CD4-positive, alpha-beta T cell (primary cell): Measurements from ENCODE around the gene BMPR2. TPM values are rescaled to one million over a fixed set of nuclear protein-coding genes. Genes with fewer than 3 reads are reported as not detected.

Experiments
- ATAC-seq: fragments of 200-7000 bp; cut with Tn5 transposase; one replicate; pipeline ENCODE4 v1.10.0; 2022; ENCODE audit warnings: mild to moderate bottlenecking; ENCODE audit not compliant: poor library complexity
- CTCF ChIA-PET: fragments of 350-600 bp; sonication (Branson Sonifier 250); formaldehyde crosslinking; loops from one replicate; lab custom pipeline; 2021; ENCODE audit warnings: antibody characterized with exemption, inconsistent platforms; lab: Charles Lee
- POLR2A ChIA-PET: fragments of 350-600 bp; sonication (Branson Sonifier 250); formaldehyde crosslinking; loops from one replicate; lab custom pipeline; 2021; ENCODE audit warnings: antibody characterized with exemption, inconsistent platforms; lab: Charles Lee
- DNase-seq, 14 experiments: peaks; one replicate each; pipeline ENCODE4 v3.0.0-alpha.2; 2013 to 2020; ENCODE audit warnings: mixed read lengths in 2 of 14
- H3K27ac ChIP-seq, 2 donors: one replicate each; pipeline versions ENCODE4 v1.5.1 to v1.7.0; 2013; ENCODE audit warnings: low read length in 2 of 2, low read depth in 1 of 2, mild to moderate bottlenecking in 1 of 2
- H3K27me3 ChIP-seq, 2 experiments: 1 replicate in 1 of 2; 2 replicates in 1 of 2; pipeline versions ENCODE4 v1.6.1 to v1.7.0; 2013; ENCODE audit warnings: low read length in 2 of 2, control low read depth in 1 of 2, mild to moderate bottlenecking in 1 of 2, moderate library complexity in 1 of 2; ENCODE audit not compliant: insufficient read depth in 2 of 2, control insufficient read depth in 1 of 2
- H3K36me3 ChIP-seq: one replicate; pipeline ENCODE4 v1.6.1; 2013; ENCODE audit warnings: low read length, control low read depth; ENCODE audit not compliant: insufficient read depth
- H3K4me1 ChIP-seq: one replicate; pipeline ENCODE4 v1.6.1; 2013; ENCODE audit warnings: low read length, control low read depth; ENCODE audit not compliant: insufficient read depth
- H3K4me3 ChIP-seq: one replicate; pipeline ENCODE4 v1.5.1; 2013; ENCODE audit warnings: mild to moderate bottlenecking, low read length, moderate library complexity
- H3K9me3 ChIP-seq, 2 experiments: 1 replicate in 1 of 2; 2 replicates in 1 of 2; pipeline versions ENCODE4 v1.6.1 to v1.7.0; 2013; ENCODE audit warnings: low read length in 2 of 2, mild to moderate bottlenecking in 2 of 2, control low read depth in 1 of 2, moderate library complexity in 1 of 2; ENCODE audit not compliant: control insufficient read depth in 1 of 2, insufficient read depth in 1 of 2
- H3K27ac Mint-ChIP-seq: one replicate; pipeline ENCODE4 v1.8.0; 2020; ENCODE audit warnings: mixed read lengths
- H3K27me3 Mint-ChIP-seq: one replicate; pipeline ENCODE4 v1.8.0; 2021; ENCODE audit warnings: mixed read lengths
- H3K36me3 Mint-ChIP-seq: one replicate; pipeline ENCODE4 v1.8.0; 2021; ENCODE audit warnings: low read depth, mixed read lengths
- H3K4me1 Mint-ChIP-seq: one replicate; pipeline ENCODE4 v1.8.0; 2021; ENCODE audit warnings: low read depth, mixed read lengths
- H3K4me3 Mint-ChIP-seq: one replicate; pipeline ENCODE4 v1.8.0; 2020; ENCODE audit warnings: mild to moderate bottlenecking, mixed read lengths
- H3K9me3 Mint-ChIP-seq: one replicate; pipeline ENCODE4 v1.8.0; 2020; ENCODE audit warnings: mixed read lengths
- intact Hi-C, 2 experiments: fragments of 100-400 bp; cut with DNase I in 1 of 2; cut with micrococcal nuclease in 1 of 2; formaldehyde crosslinking; loops; one replicate each; pipeline versions ENCODE4 v1.15.1 to v1.9.0; 2023 to 2025; cut with DNase I, micrococcal nuclease
- total RNA-seq, 174 experiments: library from RNA in 2 of 174; stranded (reverse) in 2 of 174; gene quantifications; one replicate each; pipeline ENCODE4 v1.2.3 and lab custom pipeline; 2021 to 2026
- TF ChIP-seq, protein P1 (sequence below): fragments of 200-600 bp; IDR thresholded peaks from one replicate; pipeline ENCODE4 v1.8.0; 2022; ENCODE audit warnings: antibody characterized with exemption, mild to moderate bottlenecking

BMPR2 gene
- total RNA-seq, 2 experiments from 2014 or later: 12.7 to 12.8 TPM

DNA sequence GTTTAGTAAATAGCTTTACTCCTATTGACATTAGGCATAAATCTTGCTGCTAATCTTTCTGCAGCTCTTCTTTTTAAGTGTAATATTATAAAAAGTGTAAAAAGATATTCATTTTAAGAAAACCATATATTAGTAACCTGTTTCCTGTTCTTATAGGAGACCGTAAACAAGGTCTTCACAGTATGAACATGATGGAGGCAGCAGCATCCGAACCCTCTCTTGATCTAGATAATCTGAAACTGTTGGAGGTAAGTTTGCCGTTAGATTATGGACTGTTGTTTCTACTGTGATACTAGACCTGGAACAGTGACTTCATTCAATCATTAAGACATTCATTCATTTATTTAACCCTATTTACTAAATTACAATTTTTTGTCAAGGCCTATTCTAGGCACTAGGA, 138.6 kb downstream of the BMPR2 start:
- peaks cover 25% of the 10 kb centered on the region for H3K36me3 Mint-ChIP-seq
- ATAC-seq (no peak), DNase-seq (no peak)
- Histone ChIP-seq H3K4me1 (no peaks in the 10 kb centered on the region), H3K27ac (no peak overlapping the region), H3K4me3 (no peak overlapping the region), H3K27me3 (no peaks in the 10 kb centered on the region), H3K9me3 (no peaks in the 10 kb centered on the region), H3K36me3 (peaks cover 15% of the 10 kb centered on the region)
- H3K27ac Mint-ChIP-seq: no peak overlapping the region
- intact Hi-C loops: no loop called here
- H3K4me1 Mint-ChIP-seq: no peaks in the 10 kb centered on the region
- no peak overlapping the region for H3K4me3 Mint-ChIP-seq
- CTCF ChIA-PET: interaction anchor here (0.6 kb wide), 1 partner anchor 55 kb away, joined by 3 read pairs; no protein-coding TSS in a partner anchor
- H3K9me3 Mint-ChIP-seq: no peaks in the 10 kb centered on the region
- TF ChIP-seq, protein P1, sequence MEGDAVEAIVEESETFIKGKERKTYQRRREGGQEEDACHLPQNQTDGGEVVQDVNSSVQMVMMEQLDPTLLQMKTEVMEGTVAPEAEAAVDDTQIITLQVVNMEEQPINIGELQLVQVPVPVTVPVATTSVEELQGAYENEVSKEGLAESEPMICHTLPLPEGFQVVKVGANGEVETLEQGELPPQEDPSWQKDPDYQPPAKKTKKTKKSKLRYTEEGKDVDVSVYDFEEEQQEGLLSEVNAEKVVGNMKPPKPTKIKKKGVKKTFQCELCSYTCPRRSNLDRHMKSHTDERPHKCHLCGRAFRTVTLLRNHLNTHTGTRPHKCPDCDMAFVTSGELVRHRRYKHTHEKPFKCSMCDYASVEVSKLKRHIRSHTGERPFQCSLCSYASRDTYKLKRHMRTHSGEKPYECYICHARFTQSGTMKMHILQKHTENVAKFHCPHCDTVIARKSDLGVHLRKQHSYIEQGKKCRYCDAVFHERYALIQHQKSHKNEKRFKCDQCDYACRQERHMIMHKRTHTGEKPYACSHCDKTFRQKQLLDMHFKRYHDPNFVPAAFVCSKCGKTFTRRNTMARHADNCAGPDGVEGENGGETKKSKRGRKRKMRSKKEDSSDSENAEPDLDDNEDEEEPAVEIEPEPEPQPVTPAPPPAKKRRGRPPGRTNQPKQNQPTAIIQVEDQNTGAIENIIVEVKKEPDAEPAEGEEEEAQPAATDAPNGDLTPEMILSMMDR: no peak
- H3K27me3 Mint-ChIP-seq: no peaks in the 10 kb centered on the region
- POLR2A ChIA-PET: no interaction called here

DNA sequence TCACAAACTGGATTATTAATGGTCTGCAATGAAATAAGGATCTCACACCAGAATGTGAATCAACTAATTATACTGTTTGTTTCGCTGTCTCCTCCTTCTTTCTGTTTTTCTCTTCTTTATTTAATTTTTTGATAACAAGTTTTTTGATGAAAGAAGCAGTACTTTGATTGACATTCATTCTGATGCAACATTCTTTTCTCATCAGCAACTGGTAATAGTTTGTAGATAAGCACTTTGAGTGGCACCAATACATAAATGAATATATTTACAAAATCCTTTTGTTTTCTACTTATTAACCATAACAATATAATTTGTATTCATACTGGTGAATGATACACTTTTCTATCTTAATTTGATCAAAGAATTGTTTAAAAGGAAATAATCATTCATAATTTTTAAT, 143.3 kb downstream of the BMPR2 start:
- Histone ChIP-seq H3K36me3 (peaks cover 27% of the 10 kb centered on the region), H3K4me1 (no peaks in the 10 kb centered on the region), H3K27ac (no peak overlapping the region), H3K27me3 (no peaks in the 10 kb centered on the region), H3K9me3 (no peaks in the 10 kb centered on the region), H3K4me3 (no peak overlapping the region)
- CTCF ChIA-PET: no interaction called here
- Mint-ChIP-seq H3K36me3 (peaks cover 60% of the 10 kb centered on the region), H3K9me3 (no peaks in the 10 kb centered on the region), H3K27ac (no peak overlapping the region), H3K27me3 (no peaks in the 10 kb centered on the region), H3K4me1 (no peaks in the 10 kb centered on the region), H3K4me3 (no peak overlapping the region)
- POLR2A ChIA-PET: no interaction called here
- ATAC-seq (no peak), DNase-seq (no peak)
- TF ChIP-seq, protein P1: no peak
- intact Hi-C loops: no loop called here

DNA sequence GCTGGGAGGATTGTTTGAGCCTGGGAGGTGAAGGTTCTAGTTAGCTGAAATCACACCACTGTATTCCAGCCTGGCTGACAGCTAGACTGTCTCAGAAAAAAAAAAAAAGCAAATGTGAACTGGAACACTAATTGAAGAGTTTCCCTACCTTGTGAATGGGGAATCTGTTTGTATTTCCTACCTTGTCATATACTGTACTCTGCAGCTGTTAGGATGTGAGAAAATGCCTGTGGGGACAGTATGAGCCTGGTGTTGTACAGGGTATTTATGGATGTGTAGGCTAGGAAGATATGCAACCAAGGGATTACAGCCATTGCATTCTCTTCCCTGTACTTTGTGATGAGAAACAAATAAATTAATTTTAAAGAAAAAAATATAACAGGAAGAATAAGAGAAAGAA, 145.3 kb downstream of the BMPR2 start:
- intact Hi-C loops: no loop called here
- H3K9me3 ChIP-seq: no peaks in the 10 kb centered on the region
- POLR2A ChIA-PET: no interaction called here
- H3K36me3 ChIP-seq: peaks cover 23% of the 10 kb centered on the region
- no peak for DNase-seq
- H3K4me3 ChIP-seq: no peak overlapping the region
- H3K9me3 Mint-ChIP-seq: no peaks in the 10 kb centered on the region
- H3K4me1 ChIP-seq: no peaks in the 10 kb centered on the region
- H3K36me3 Mint-ChIP-seq: peaks cover 61% of the 10 kb centered on the region
- H3K4me1 Mint-ChIP-seq: no peaks in the 10 kb centered on the region
- no peaks in the 10 kb centered on the region for H3K27me3 Mint-ChIP-seq
- H3K27ac Mint-ChIP-seq: no peak overlapping the region
- no peaks in the 10 kb centered on the region for H3K27me3 ChIP-seq
- H3K27ac ChIP-seq: no peak overlapping the region
- no peak for ATAC-seq
- TF ChIP-seq, protein P1: no peak
- CTCF ChIA-PET: no interaction called here
- H3K4me3 Mint-ChIP-seq: no peak overlapping the region
